Activated CD8-positive, alpha-beta memory T cell treated with anti-CD3 and anti-CD28 coated beads, Interleukin-2, amount 50 U/mL, for 4 hours (primary cell): ENCODE measurements around the gene SUGCT.
"Not testable (repeated sequence)": the region's sequence is repeated elsewhere in the genome, so short reads cannot be mapped to it uniquely, and the experiment has no call there.

Experiments
- DNase-seq: peaks from one replicate; pipeline ENCODE4 v3.0.0-alpha.2; 2020

Gene SUGCT

DNA sequence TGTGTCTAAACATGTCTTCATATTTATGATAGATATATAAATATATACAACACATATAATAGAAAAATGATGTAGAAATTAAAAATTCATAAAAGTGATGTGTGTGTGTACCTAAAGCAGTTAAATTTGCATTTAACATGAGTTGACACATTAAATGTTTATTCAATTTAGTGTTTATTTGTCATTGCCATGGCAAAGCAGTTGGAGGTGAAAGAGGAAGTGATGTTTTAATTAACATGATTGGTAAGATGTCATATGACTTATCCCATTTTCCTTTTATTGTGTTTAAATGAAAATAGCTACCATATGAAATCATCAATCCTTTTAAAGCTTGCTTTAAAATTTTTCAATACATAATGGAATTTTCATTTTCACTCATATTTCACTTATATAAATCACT is 452.6 kb downstream of the SUGCT start:
- DNase-seq, result no peak

DNA sequence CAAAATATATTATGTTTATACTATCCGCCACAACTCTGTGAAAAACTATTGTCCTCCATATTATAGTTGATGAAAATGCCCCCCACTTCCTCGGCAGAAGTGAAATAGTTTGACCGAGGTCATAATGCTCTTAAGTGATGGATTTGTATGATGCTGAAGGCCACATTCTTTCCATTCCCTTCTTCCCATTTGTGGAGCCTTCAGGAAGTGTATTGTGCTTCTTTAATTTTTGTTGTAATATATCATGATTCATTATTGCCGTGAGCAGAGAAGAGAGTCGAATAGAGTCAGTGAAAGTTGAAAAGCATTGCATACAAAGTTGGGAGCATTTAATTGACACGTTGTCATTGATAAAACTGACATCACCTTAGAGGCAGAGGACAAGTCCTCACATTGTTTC is 460.3 kb downstream of the SUGCT start:
- DNase-seq, result no peak

DNA sequence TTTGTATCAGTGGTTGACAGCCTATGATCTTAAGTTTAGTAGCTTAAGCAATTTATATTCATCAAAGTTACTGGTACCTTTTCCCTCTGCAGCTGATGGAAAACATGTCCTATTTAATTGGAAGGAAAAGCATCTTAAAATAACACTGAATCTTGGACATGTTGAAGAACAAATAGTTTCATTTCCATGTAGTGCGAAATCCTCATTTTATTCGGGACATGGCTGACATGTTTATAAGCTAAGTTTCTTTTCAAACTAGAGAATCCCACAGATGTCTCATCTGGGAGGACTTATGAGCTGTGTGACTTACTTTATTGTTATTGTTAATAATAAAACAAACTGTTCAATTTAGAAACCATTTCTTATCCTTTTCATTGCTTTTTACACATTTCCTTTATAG is 461.0 kb downstream of the SUGCT start:
- DNase-seq, result no peak

DNA sequence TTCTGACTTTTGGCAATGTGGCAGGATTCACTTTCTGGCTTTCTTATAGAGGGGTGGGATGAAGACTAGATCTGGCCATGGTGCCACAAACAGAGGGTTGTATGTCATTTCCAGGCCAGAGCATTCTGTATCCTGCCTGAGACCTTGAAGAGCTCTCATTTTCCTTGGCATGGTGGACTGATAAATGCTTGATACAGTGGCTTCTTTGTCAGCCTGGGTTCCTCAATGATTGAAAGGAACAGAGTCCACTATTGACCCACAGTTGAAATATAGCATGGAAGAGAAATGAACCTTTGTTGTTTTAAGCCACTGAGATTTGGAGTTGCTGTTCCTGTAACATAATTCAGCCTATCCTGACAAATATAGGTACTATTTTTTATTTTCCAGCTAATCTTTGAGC is 462.7 kb downstream of the SUGCT start:
- DNase-seq, result no peak

DNA sequence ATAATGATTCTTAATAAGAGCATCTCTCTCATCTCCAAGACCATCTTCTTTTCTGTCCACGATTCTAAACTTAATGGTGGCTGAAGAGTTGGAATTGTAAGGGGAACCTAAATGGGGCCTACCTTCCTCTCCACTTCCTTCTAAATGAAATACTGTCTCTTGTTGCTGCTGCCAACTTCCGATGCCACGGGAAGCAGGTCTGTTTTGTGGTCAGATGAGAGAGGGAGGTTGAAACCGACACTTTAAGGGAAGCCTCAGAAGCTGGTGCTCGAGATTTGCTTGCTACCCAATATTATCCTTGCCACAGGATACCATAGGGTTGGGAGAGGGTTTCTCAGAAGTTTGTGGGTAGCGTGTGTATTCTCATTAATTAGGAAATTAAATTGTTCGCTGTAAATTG is 464.1 kb downstream of the SUGCT start:
- DNase-seq, result no peak

DNA sequence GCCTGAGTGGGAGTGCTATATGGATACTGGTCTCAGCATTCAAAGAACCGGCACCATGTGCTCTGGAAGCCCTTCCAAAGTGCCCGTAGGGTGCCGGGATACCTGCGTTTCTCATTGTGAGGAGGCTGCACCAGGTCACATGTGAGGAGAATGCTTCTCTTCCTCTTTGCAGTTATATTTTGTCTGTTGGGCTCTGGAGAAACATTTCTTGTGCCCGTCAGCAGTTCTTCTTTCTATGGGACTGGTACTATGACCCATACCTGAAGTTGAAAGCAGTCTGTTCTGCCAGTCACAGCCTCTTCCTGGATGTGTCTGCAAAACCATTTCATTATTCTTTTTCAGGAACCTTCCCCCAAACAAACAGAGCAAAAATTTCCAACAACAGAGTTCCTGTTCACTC is 465.0 kb downstream of the SUGCT start:
- no peak for DNase-seq

DNA sequence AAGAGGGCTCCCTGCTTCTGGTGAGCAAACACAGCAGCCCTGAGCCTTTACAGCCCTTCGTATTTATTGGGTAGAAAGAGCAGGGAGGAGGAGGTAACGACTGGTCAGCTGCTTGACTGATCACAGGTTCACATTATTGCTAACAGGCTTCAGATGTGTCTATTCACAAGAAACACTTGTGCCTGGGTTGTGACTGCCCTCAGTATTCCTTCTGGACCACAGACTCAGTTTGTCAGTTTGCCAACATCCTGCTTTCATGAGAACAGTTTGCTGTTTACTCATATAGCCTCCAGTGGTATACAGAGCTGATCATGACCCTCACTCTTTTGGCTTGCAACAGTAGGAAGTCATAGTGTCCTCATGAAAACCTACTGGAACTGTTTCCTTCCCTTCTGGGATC is 467.5 kb downstream of the SUGCT start:
- not testable (repeated sequence) for DNase-seq

DNA sequence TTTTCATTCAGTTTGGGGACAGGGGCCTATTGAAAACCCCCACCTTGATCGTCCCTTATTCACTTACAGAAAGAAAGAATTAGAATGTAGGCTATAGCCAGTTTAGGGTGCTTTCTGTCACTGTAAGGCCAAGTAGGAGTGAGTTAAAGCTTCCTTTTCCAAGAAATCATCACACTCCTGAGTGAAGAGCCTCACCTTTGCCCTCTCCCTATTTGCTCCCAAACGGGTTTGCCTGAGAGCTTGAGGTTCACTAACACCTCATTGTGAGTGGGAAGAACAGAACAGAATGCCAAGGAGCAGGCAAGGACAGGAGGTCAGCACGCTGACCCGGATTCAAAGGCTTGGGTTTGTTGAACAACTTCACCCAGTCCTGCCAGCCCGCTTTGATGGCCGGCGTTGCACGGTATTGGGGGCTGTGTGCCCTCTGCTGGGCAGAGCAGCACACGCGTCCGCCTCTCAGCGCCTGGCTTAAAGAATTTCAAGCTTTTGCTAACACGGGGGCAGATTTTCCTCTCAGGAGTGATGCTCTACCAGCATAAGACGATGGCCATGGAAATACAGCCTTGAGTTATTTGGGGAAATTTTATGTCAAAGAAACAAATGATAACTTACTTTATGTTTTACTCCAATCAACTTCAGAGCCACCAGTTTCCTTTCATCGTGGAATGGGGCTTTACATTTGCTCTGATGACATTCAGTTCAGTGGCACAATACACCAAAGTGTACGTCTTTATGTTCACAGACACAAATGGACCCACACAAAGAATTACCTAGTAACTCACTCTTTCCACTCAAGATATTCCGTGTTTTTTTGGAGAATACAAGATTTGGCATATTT is 470.0 kb downstream of the SUGCT start:
- peak; percentile 14 for DNase-seq

DNA sequence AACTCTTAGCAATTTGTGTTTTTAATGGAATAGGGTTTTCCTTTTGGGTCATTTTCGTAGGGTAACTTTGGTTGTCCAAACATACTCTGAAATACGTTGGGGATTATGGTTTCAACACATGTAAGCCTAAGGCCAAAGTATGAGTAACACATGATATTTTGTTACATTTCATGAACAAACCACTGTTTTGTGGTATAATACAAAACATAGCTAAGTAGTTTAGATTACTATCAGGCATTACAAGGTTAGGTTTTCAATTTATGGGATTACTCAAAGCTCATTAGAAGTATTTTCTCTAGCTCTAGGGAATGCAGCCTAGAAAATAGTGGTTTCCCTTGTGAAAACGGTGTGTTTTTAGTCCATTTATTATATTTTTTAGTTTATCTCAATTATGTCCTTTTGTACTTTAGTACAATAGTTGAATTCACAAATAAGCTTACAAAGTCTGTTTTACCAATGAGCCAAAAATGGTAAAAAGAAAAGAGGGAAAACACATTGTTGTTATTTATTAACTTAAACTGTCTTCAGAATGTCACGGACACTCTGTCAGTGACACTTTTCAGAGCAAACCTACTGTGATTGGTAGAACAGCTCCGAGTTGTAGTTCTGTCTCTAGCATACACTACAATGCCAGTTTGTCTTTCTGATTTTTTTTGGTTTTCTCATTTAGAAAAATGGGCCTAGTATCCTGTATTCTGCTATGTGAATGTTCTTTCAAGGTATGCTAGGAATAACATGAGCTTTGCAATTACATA is 473.7 kb downstream of the SUGCT start:
- DNase-seq, result no peak

DNA sequence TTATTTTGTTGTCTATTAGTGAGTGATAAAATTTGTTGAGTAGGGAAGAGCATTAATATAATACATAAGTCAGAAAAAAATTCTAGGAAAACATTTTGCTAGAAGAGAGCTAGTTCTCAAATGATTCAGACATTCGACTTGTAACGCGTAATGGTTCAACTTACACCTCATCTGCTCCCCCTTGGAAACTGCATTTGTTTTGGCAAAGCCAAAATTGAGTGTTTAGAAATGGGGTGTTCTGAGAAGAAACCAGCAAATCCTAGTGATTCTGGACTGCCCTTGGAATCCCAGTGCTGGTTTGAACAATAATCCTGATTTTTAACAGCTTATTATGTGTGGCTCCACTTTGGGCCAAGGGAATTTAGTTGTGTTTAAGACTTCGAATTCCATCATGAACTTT is 475.7 kb downstream of the SUGCT start:
- DNase-seq, result no peak

DNA sequence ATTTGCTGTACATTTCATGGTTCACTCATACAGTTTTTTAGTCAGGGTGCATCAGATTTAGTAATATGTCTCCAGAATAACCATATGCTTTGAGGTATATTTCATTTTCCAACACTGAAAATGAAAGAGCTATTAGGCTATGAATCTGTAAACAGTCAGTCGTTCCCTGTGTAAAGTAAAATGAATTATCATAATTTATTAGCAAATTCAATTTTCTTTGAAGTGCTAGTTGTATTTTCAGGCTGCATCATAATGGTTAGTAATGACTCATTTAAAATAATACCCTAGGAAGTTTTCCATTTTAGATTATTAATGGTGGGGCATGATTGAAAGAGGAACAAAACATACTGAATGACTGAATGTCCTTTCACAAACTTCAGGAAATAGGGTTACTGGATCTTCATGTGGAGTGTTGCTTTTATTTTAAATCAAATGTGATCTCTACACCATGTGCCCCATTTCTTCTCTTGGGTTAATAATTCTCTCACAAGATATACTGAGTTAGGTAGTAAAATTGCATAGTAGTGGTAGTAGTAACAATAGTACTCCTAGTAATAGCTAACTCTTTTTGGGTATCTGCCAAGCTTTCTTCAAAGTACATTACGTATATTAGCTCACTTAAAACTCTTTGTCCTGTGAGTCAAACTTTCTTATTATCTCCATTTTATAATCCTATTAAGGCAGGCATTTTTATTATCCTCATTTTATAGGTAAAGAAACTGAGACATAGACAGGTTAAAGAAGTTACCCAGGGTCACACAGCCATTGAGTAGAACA is 476.5 kb downstream of the SUGCT start:
- no peak for DNase-seq

DNA sequence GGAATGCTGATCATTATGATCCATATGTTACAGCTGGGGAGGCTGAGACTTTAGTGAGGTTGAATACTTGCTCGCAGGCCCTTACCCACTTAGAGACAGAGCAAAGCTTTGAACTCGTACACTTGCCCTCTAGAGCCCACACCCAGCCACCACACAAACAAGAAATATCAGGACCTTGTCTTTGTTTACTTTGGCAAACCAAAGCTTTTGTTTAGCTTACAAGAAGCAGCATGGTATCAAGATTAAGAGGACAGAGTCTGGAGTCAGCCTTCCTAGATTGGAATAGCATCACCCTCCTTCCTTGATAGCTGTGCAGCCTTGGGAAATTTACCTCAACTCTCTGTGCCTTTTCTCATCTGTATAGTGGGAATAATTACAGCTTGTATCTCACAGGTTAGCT is 477.5 kb downstream of the SUGCT start:
- DNase-seq, result no peak

DNA sequence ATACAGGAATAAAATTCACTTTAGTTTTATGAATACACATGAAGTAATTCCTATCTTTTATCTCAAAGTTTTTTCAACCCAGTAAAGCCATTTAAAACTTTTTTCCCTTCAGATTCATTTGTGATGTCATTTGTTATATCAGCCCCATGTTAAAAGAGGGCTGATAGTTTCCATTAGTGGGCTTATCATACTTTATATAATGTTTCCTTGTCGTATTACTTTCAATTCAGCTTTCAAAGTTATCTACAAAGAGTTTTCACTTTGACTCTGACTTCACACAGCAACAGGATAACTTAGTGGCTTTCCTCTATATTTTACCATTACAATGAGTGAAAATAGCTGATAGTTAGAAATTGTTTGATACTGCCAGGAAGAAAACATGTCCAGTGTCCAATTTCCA is 484.8 kb downstream of the SUGCT start:
- no peak for DNase-seq

DNA sequence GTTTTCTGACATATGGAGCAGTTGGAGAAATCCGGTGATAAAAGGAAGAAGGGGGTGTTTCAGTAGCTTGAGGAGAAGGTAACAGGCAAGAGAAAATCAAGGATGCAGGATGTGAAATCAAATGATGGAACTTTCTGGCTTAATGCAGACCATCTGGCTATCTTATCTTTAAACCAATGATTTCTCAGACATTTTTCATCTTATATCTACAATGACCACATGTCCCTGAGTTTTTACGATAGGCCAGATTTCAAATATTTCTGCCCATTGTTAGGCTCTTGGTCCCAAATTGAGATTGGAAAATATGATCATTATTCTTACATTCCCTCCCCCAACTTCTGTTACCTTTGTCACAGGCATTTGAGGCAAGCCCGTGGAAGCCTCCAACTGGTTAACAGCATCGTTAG is 486.8 kb downstream of the SUGCT start:
- DNase-seq, result no peak

DNA sequence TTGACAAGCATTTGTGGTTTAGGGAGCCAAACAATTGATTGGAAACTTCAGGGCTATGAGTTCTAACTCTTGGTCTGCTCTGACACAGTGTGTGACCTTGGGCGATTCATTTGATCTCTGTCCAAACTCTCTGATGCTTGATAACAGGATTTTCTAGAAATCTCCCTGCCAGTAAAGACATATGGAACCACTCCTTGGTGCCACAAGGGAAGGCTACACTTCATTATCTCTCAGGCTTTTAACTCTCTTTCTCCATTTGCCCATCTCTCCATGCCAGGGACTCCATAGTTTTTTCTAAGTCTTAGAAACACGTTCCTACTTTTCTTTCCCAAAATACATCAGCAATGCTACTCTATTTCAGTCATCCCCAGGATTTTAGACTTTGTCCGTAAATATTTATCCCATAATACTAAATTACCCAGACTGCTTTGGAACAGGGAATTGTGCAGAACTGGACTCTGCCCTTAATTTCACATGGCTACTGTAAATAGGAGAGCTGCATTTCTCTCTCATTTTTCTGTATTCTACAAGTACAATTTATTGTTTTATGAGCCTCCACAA is 488.2 kb downstream of the SUGCT start:
- DNase-seq, result no peak

DNA sequence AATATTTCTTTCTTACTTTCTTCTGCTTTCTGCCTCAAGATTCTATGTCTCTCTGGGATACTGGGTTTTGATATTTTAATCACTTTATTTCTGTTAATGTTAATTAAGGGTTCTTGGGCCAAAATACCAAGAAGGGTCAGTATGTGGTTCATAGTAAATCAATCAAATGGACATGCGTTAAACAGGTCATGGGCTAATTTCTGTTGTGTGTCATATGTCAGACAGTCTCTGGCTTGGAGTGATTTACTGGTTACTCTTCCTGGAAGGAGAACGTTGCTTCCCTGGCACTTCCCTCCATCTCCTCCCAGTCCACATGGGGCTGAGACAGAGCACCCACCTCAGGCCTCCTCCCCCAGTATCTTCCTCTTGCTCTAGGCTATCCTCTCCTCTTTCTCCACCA is 489.1 kb downstream of the SUGCT start:
- no peak for DNase-seq

DNA sequence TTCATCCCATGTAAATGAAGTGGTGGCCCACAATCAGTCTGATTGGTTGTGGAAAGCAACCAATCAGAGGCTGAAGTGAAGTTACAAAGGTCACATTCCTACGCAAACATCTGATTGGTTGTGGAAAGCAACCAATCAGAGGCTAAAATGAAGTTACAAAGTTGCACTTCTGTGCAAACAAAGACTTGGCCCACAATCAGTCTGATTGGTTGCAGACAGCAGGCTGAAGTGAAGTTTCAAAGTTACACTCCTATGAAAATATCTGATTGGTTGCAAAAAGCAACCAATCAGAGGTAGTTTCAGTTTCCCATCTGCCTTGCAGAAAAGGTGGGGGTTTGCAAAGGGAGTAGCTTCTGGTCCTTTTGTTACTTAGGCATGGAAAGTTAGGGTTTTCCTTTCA is 492.6 kb downstream of the SUGCT start:
- not testable (repeated sequence) for DNase-seq

DNA sequence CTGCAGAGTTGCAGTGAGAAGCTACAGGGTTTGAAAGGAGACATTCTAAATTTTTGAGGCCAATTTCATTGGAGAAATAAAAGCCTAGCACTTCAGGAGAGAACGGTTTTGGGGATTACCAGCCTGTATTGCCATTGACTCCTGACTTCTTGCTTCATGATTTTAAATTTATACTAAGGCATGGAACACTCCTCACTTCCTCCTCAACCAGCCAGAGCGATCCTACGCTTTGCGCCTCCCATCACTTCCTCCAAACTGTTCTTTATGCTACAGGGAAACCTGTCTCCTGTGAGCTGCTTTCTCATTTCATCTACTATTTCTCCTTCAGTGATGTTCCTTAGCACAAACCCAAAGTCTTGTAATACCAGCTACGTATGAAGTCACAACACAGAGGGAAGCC is 495.1 kb downstream of the SUGCT start:
- no peak for DNase-seq

DNA sequence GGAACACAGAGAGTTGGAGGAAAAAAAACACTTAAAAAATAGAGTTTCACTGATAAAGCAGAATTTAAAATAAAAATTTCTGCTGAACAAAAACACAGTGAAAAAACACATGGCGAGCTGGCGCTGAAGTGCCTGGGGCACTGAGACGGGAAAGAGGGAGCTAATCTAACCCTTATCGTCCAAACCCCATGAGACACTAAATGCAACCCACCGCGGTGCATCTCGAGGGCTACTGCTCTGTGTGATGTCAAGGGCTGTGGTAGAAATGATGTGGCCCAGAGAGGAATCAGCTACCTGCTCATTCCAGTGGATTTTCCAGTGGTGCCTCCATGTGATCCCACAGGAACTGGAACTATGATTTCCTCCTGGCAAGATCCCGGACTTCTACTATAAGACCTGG is 499.3 kb downstream of the SUGCT start:
- no peak for DNase-seq

DNA sequence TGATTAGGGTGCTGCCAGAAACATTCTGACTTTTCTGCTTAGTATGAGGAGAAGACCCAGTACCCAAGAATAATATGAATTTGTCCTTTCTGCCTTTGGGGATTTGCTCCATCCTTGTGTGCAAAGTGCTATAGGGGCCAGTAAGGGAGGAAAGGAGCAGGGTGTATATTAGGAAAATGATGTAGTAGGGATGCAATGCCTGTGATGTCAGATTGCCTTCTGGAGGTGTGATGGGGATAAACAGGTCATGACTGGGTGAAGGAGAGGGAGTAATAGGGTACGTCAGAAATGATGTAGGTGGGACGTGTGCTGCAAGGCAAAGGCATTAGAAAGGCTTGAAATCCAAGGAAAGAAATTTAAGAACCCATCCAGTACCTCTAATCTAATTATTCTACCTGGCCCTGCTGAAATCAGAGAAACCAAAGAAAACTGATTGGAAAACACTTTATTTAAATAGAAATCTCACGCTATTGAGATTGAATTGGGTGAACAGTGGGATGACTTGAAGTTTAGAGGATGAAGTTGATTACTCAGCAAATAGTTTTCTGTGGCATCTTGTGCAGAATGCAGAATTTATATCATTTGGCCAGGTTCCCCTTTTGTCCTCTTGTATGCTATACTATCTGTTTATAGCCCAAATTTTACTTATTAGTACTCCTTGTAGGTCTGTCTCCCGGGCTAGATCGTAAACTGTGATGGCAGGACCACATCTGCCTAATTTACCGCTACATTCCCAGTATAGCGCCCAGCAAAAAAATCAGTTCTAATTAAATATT is 503.9 kb downstream of the SUGCT start:
- no peak for DNase-seq

DNA sequence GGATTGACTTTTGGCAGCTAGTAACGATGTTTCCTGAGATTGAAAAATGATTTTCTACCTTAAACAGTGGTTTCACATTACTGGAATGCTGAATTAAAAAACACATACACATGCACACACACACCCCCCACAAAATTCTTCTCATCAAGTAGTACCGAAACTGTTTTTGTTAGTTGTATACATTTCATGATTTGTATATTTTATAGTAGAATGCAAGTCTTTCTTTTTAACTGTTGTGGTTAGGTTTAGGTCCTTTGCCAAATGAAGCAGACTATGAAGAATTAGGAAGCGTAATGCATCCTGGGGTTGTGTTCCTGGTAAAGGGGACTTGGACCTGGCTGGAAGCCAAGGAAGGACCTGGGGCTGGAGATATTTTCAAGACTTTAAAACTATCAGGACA is 505.8 kb downstream of the SUGCT start:
- no peak for DNase-seq

DNA sequence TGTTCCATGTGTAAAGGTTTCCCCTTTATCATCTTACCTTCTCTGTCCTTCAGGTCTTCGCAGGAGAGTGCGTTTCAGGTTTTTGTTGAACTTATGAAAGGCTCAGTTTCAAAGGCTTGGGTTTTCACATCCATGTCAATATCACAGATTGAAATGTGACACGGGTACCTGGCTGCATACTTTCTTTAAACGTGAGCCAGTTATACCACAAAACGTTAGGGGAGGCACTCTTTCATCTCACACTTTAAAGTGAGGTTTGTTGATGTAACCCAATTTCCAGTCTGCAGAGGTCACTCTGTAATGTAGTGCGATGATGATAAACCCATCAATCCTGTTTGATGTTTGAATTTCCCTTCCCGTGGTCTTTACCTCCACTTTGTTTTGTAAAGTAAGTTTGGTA is 506.9 kb downstream of the SUGCT start:
- DNase-seq, result no peak

DNA sequence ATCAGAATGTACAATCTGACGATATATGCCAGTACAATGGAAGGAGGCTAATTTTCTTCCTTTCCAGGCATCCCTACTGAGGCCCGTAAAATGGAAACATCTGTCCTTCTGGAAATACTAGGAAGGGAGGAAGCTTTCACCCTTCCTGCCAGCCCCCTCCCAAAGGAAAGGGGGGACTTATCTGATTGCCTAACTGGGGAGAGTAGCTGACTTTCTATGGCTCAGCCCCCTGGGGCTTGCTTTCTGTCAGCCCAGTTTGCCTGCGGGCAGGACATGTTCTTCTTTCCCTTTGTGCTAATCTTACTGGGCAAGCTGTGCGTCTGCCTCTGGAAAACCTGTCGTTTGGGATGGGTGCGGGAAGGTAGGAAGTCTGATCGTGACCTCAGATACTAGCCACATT is 508.9 kb downstream of the SUGCT start:
- no peak for DNase-seq
